ENCODE data around the gene ABHD12.

Gene ABHD12

DNA sequence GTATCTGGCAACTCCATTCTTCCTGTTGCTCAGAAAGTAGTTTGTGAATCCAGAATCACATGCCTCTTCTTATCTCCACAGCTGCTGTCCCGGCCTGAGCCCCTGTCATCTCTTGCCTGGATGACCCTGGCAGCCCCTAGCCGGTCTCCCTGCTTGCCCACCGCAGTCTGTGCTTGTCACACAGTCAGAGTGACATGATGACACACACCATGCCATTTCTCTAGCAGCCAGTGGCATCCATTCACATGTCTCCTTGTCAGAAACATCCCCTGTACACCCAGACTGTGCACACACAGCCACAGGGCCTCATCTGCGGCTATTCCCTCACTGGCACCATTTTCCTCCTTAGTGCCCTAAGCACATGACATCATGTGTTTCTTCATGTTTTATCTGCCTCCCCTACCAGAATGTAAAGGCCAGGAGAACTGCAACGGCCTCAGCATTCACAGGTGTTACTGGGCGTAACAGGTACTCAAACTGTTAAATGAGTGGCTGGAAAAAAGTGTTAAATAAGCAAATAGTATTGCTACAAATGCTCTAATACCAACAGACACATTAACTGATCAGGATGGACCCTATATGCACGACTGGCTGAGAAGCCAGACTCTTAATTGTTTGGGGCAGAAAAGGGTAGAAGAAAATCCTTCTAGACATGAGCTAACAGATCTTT lies 9.6 kb downstream of the ABHD12 start:
- FAIRE-seq: no peak

DNA sequence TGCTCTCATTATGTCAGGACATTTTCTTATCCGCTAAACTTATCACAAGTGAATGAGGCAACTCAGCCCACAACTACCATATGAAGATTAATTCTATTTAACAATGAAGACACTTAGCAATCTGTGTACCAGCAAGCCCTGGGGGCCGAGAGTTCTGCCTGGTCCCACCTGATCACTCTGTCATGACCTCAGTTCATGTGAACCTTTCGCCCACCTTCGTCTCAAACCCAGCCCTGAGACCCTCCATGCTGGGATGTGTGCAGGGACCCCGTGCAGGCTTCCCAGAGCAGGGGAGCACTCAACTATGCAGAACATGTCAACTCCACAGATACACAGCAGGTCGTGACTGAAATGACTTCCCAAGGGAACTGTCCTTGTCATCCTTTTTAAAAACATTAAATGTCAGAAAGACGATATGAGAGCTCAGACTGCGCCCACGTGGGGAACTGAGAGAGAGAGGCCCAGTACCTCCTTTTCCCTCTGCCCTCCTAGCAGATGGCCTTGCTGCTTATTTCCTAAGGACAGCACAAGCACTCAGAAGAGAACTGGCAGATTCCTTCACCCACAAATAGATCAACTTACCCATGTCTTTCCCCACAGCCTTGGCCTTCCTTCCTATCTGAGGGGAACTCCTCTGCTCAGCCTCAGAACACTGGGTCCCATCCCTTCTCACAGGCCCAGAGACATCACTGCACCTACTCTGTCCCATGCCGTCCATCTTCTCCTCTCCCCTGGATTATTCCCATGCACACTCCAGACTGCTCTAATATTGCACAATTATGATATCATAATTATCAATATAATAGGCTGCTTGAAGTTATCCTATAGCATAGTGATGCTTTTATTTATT lies 11.5 kb downstream of the ABHD12 start:
- FAIRE-seq: no peak

DNA sequence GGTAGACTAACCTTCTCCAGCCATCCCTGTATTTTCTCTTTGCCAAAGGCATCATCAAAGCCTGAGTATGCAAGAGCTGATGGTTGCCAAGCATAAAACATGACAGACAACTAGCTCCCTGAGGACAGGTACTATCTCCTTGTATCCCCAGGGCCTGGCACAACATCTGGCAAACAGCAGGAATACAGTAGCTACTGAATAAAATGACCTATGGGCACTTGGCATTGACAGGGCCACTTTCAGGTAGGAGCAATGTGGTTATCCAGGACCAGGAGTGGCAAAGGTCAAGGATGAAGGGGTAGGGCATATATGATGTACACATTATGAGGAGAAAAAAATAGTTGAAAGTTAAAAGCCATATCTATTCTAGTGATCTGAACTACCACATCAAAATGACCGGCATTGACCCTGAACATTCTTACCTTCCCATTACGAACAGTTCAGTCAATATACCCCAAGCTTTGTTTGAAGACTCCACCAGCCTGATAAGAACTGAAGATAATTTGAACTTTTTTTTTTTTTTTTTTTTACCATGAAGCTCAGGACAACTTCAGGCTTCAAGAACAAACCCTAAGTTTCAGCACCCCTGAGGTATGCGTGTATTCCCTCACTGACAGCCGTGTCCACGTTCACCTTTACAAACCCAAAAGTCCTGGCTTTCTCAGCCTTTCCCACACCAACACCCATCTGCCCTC lies 12.3 kb downstream of the ABHD12 start:
- no peak for FAIRE-seq

DNA sequence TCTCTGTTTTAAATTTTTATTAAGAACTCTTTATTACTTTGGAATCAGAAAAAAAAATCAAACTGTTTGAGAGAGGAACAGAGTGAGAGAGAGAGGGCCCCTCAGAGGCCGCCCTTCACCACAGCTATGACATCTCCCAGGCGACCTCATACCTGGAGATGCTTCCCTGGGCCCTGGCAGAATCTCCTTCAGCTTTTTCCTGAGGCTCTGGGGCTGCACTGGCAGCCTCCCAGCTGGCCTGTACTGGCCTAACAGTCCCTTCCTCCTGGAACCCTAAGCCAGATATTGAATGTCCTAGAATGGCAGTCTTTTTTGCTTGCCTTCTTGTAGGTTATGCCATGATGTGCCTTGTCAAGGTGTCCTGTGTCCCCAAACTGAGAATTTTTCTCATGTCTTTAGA lies 13.7 kb downstream of the ABHD12 start:
- FAIRE-seq: no peak

DNA sequence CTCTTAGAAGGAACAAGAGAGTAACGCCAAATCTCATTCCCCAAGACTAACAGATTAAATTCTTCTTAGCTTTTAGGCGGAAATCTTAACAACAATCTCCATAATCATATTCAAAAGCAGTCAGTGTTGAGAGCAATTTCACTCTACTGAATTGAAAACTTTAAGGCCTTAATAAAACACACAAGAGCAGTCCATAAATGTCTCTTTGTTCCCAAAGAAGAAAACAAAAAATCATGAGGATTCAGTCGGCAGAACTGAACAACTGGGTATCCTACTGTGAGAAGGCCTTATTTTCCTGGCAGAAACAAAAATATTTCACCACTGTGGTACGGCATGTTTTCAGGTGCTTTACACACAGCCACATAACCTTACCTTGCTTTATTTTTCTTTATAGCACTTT lies 14.4 kb downstream of the ABHD12 start:
- no peak for FAIRE-seq

DNA sequence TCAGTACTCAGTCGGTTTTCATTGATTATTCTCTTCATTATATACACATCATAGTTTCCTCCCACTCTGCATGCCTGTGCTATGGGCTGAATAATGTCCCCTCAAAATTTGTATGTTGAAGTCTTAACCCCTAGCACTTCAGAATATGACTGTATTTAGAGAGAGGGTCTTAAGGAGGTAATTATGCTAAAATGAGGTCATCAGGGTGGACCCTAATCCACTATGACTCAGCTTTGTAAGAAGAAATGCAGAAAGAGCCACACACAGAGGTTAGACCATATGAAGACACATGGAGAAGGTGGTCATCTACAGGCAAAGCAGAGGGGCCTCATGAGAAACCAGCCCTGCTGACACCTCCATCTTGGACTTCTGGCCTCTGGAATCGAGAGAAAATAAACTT lies 15.8 kb downstream of the ABHD12 start:
- no peak for FAIRE-seq

DNA sequence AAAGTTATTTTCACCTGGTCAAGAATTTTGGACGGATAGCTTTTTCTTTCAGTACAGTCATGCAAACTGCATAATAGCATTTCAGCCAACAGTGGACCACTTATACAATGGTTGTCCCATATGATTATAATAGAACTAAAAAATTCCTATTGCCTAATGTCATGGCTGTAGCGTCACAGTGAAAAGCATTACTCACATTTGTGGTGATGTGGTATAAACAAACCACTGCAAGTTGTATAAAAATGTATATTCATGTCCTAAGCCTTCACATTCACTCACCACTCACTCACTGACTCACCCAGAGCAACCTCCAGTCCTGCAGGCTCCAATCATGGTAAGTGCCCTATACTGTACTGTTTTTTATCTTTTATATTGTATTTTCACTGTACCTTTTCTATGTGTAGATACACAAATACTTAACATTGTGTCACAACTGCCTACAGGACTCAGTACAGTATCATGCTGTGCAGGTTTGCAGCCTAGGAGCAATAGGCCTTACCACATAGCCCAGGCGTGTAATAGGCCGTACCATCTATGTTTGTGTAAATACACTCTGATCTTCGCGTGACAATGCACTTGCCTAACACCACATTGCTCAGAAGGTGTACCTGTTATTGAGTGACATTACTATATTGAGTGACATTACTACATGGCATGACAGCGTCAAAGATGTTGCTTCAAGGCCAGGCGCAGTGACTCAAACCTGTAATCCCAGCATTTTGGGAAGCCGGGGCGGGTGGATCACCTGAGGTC lies 17.9 kb downstream of the ABHD12 start:
- FAIRE-seq: no peak

DNA sequence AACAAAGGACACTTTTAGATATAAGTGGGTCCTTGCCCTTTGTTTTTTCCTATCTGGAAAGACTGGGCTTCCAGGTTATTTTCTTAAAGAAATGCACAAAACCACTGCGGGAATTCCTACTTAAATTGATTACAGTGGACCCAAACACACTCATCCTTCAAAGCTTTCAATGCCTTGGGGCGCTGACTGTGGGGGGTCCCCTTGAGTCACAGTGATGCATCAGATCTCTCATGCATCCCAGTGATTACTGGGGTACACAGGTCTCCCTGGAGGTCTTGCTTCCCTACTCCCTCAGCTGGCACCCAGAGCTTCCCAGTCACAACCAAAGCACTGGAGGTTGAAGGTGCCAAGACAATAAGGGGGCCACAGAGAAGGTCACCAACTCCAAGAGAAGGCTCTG lies 20.7 kb downstream of the ABHD12 start:
- no peak for FAIRE-seq

DNA sequence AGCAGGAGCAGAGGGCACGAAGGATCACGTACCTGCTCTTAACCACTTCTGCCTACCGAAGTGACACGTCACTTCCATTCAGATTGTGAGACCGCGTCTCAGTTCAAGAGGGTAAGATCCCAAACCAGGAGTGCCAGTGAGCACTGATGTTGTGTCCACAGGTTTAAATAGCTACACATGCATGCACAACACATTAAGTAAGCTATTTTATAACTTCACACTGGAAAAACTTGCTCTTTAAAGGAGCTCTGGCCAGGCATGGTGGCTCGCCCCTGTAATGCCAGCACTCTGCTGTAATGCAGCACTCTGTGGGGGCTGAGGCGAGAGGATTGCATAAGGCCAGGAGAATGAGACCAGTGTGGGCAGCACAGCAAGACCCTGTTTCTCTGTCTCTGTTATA lies 21.1 kb downstream of the ABHD12 start:
- no peak for FAIRE-seq

DNA sequence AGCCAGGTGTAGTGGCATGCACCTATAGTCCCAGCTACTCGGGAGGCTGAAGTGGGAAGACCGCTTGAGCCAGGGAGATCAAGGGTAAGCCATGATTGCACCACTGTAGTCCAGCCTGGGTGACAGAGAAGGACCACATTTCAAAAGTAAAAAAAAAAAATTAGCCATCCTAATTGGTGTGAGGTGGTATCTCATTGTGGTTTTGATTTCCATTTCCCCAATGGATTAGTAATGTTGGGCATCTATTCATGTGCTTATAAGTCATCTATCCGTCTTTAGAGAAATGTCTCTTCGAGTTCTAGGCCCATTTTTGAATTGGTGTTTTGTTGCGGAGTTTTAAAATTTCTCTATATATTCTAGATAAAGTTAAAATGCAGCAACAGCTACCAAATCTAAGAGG lies 21.7 kb downstream of the ABHD12 start:
- FAIRE-seq: no peak

DNA sequence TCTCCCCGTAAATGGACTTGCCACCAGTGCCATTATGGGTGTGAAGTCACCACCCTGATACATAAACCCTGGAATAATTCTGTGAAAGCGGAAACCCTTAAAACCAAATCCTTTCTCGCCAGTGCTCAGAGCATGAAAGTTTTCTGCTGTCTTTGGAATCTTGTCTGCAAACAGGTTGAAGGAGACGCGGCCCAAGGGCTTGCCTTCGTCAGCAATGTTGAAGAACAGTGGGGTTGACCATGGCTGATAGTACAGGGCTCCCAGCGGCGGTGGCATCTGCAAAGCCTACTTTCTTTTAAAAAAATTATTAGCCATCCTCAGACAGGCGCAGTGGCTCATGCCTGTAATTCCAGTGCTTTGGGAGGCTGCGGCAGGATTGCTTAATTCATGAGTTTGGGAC lies 22.1 kb downstream of the ABHD12 start:
- FAIRE-seq: no peak

DNA sequence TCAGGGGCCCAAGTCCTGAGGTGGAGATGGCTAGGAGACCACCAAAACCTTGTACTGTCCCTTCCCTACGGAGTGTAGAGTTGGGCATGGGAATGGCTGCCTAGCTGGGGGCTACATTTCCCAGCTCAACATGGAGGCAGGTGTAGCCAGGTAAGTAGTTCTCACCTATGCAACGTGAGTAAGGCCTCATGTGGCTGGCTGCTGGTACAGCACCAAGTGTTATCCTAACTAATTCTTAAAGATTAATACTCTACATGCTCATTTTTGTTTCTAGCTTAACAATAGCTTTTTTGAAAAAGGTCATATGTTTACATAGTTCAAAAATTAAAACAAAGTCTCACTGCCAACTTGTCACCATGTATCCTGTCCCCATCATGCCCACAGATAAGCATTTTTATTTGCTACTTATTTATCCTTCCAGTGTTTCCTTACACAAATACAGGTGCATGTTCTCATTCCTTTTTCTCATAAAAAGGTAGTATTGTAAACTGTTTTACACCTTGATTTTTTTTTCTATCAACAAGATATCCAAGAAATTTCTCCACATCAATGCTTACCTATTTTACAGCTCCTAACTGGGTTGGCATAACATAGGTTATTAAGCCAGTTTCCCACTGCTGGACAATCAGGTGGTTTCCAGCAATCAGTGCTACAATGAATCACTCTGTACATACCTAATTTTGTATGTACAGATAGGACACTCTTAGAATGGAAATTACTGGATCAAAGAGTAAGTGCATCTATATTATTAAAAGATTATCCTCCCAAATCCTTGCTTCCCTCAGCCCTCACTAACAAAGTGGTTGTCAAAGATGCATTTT lies 25.5 kb downstream of the ABHD12 start:
- no peak for FAIRE-seq

DNA sequence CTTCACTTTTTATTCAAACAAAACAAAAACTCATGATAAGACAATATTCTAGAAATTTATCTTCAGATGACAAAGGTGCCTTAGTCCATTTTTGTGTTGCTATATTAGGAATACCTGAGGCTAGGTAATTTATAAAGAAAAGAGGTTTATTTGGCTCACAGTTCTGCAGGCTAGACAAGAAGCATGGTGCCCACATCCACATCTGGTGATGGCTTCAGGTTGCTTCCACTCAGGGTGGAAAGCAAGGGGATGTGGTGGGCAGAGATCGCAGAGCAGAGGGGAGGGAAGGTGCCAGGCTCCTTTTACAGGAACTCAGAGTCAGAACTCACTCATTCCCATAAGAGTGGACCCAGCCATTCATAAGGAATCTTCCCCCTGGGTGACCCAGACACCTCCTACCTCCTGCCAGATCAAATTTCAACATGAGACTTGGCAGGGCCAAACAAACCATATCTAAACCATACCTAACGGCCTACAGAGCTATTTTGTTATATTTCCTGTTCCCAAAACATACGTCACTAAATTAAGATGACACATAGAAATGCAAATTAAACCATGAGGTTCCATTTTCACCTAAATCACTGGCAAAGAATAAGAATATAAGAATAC lies 26.4 kb downstream of the ABHD12 start:
- FAIRE-seq: no peak

DNA sequence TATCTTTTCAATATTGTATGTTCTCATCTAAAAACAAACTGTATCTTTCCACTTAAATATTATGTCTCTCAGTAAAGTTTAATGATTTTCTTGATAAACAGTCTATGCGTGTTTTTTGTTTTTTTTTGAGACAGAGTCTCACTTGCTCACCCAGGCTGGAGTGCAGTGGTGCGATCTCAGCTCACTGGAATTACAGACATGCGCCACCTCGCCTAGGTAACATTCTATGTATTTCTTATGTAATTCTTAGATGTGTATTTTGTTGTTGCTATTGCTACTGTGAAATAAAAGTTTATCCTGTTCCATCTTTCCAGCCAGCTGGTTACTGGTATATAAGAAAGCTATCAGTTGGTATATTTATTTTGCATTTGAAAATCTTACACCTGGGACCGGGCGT lies 29.4 kb downstream of the ABHD12 start:
- FAIRE-seq: no peak

DNA sequence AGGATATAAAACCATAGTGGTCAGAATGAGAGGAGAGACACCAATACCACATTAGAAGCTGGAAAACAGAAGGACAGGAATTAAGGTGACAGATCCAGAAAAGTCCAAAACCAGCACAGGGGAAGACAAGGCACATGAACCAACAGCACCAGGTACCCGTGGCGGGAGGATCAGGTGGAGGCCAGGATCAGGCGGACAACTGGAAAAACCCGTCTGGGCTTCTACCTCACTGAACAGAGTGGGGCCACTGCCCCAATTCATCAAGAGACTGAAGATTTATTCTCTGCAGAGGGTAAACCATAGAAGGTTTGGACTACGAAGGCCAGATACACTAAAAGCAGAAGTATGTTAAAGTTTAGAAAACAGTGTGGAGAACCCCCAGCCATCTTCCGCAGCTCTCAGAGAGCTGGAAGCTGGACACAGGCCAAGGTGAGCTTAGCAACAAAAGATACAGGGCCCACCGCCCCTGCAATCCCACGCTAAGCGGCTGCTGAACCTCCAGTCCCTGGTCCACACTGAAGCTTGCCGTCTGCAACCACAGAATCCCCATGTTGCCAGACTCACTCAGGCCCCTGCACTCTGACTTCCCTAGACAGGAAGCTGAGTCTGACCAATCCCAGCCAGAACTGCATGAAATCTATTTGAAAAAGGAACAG lies 29.9 kb downstream of the ABHD12 start:
- no peak for FAIRE-seq

DNA sequence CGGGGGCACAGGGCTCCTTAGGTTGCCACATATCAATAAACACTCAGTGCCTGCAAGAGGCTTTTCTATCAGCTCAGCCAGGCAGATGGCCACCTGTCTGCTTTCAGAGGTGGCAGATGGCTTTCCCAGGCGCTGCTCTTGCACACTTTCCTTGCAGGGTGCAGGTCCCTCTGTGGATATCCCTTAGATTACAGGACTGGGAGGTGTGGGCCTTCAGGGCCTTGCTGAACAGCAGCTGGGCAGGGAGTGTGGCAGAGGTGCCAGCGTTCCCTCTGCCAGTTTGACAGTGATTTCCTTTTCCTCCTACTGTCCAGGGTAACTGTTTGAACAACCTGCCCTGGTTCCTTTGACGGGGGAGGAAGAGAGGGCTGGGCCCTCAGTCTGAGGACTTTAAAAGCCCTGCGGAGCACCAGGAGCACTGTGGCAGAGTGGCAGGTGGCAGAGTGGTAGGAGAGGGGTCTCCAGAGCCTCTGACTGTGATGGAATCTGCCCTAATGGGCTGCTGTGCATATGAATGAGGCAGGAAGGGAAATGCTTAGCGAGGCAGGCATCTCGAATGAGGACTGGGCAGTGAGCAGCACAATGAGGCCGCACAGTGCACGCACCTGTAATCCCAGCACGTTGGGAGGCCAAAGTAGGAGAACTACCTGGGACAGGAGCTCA lies 34.2 kb downstream of the ABHD12 start:
- no peak for FAIRE-seq

DNA sequence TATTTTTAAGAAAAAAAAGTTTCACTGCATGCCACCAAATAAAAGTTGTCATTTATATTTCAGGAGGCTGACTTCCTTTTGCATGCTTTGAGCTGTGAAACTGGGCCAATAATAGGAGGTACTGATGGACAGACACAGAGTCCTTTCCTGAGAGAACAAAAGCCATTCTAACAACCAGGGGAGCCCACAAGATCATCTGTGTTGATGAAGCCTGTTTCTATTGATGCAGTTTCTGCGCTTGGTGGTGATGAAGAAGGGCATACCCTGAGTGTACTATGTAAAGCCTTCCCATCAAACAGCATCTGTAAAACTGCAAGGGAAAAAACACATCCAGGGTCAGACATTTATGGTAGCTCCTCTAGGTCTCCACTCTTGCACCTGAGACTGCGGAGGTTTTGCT lies 34.8 kb downstream of the ABHD12 start:
- no peak for FAIRE-seq

DNA sequence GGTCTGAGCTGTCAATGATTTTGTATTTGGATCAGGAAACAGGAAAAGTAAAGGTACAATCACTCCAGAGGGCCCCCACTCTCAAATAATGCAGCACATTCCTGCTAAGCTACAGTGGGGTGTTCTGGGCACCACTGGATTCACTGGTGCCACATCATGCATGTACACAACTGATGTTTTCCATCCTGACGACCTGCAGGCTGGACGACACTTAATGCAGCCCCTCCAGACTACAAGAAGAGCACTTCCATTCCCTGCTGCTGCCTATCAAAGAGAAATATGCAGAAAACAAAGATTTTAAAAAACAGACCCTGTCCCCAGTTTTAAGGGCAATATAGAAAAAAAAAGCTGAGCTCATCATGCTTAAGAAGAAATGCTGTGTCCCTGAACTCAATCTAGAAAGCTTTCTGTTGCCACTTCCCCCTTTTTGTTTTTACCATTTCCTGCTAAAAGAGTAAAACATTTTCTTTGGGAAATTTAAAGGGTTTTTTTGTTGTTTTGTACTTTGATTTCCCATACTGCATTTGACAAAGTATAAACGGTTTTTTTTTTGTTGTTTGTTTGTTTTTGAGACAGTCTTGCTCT lies 35.5 kb downstream of the ABHD12 start:
- FAIRE-seq: no peak

DNA sequence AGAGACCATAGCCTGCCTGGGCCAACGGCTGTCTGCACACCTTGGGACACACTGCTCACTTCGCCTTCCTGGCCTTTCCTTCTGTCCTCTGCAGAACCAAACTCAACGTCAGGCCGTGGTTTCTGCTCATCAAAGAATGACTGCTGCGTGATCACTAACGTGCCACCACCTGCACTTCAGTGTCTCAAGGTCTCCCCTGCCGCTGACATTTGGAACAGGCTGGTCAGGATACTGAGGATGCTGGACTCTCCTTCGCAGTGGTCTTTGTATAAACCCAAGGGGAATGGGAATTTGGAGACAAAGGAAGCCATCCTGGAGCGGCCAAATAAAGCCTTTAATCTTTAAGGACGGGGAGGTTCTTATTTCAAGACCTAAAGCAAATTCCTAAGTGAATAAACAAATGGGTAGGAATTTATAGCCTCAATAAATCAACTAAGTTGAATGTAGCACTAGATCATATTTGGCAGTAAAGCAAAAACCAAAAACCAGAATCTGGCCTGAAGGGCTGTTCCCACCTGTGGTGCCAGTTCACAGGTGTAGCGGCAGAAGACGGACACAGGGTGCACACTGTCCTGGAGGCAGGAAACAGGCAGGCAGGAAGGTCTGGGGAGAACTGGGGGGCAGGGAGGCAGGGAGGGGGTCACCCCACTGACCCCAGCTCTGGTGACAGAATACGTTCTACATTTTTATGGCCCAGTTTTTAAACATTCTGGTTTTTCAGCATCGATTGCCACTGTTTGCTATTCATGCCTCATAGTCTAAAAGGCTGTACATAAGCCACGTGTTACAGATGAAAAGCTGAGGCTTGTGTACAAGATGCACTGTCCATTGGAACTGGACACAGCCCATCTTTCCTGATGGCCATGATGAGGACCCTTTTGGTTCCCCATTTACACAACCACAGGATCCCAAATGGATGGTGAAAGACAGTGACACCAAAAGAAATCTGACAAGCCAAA lies 36.6 kb downstream of the ABHD12 start:
- no peak for FAIRE-seq
